NCI-H82 treated with DMSO at 0.1 percent for 48 hours (cell line): ENCODE results near the gene CEP120.
"Not testable (repeated sequence)": the region's sequence is repeated elsewhere in the genome, so short reads cannot be mapped to it uniquely, and the experiment has no call there.

Source experiments
- DNase-seq: peaks from one replicate; lab custom pipeline; 2025; ENCODE audit not compliant: unreplicated experiment; lab: John Stamatoyannopoulos, UW

Gene CEP120

DNA sequence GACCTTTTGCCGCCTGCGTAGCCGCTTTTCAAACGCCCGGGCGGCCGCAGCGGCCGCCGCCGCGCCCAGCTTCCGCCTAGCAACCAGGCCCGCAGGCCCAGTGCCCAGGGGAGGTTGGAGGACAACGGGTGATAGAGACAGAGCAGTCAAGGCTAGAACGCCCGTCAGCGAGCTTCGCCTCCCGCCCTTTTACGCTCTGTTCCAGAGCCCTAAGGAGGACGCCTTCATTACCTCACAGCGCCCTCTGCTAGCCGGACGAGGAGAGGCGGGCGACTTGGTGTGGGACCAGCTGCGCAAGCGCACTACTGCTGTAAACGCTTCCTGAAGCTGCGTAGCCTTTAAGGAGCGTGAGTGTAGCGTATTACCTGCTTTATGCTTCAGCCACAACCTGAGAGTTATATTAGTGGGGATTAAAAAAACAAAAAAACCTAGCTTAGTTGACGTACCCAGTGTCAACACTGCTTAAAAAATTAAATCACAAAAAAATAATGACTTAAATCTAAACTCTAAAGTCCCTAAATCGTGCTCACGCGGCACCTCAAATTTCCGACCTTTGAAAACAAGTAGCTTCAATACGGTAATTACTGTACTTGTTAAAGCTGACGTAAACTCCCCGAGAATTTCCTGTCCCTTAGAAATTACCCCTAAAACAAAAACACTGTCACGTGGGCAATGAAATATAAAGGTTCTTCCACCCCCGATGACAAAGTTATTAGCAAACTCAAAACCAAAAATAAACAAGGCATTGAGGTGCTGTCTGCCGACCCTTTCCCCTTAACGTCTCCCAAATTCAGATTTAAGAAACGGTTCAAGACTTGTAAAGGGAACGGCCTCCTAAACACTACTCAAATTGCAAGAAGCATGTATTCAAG lies at the start of gene CEP120:
Gene CEP120 (minus strand): TSS at position 126 of the 872 bp plus-strand sequence. CDS start 405 bp downstream, outside the sequence.
- DNase-seq = peak; percentile 96

DNA sequence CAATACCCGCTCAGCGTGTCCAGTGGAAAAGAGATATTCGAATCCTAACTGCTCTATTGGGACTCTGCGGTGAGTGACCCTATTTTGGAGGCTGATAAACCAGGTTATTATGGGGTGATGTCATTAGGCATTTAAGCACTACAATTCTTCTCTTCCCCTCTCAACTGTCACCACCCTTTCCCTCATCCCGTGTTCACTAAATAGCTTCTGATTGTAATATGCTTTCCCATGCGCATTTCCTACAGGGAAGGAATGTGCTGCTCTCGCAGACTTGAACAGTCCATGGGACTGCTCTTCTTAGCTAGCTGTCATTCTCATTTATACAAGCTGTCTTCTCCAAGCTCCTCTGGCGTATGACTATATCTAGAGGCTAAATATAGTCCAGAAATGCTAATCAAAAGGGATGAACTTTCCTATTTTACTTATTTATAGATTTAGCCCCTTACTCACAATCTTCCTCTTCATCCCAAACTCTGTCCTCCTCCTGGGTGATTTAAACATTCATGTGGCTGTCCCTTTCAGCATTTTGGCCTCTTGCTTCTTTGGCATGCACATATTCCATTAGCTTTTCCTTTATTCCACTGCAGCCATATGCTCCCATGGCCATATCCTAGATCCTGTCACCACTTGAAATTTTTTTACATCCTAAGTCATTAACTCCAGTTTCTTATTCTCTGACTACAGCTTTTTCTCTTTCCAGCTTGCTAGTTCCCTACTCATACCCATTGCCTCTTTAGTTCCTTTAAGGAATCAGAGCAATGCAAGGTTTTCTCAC lies 49.1 kb upstream of the CEP120 start:
- no peak for DNase-seq

DNA sequence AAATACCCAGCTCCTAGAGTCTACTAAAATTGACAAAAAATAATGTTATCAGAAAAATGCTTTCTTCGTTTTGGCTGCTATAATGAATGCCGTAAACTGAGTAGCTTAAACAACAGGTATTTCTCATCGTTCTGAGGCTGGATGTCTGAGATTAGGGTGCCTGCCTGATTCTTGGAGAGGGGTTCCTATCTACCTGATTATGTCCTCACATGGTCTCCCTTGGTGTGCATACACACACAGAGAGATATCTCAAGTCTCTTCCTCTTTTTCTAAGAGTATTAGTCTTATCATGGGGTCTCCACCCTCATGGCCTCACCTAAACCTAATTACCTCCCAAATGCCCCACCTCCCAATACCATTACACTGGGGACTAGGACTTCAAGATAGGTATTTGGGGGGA lies 48.2 kb upstream of the CEP120 start:
- no peak for DNase-seq

DNA sequence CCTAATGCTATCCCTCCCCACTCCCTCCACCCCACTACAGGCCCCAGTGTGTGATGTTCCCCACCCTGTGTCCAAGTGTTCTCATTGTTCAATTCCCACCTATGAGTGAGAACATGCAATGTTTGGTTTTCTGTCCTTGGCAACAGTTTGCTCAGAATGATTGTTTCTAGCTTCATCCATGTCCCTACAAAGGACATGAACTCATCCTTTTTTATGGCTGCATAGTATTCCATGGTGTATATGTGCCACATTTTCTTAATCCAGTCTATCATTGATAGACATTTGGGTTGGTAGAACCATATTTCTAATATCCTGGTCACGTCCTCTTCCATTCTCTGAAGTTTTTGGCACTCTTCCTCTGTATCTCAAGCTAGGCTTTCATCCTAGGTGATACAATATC lies 43.6 kb upstream of the CEP120 start:
- DNase-seq = not testable (repeated sequence)

DNA sequence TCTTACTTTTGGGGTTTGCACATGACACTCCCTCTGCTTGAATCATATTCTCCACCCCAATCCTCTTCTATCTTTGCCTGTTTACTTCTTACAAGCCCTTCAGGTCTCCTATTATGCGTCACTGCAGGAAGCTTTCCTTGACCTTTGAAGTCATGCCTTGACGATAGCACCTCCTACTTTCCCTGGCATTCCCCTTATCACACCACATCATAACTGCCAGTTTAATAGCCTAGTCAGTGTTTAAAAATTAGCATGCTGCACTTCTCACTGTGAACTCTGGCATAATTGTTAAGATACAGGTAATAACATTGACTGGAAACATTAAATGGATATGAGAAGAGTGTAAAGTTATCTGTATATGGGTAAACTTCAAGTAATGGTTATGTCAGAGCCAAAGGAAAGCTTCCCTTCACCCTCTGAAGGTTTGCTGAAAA lies 37.1 kb upstream of the CEP120 start:
- DNase-seq = no peak

DNA sequence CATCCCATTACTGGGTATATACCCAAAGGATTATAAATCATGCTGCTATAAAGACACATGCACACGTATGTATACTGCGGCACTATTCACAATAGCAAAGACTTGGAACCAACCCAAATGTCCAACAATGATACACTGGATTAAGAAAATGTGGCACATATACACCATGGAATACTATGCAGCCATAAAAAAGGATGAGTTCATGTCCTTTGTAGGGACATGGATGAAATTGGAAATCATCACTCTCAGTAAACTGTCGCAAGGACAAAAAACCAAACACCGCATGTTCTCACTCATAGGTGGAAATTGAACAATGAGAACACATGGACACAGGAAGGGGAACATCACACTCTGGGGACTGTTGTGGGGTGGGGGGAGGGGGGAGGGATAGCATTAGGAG lies 35.8 kb upstream of the CEP120 start:
- DNase-seq = not testable (repeated sequence)

DNA sequence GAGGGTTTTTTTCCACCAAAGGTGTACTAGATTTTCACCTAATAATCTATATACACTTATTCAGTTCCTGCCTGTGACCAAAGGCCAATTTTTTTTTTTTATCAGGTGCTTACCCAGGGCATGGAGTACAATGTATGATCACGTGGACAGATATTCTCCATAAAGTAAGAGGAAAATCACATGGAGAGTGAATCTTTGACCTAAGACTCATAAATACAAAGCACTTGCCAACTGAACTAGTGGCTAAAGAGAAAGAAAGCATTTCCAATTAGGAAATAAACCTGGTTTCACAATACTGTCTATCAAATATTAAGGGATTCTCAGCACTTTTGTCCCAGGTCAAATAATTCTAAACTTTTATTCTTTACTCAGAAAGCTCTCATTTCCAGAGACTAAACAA lies 33.0 kb upstream of the CEP120 start:
- no peak for DNase-seq

DNA sequence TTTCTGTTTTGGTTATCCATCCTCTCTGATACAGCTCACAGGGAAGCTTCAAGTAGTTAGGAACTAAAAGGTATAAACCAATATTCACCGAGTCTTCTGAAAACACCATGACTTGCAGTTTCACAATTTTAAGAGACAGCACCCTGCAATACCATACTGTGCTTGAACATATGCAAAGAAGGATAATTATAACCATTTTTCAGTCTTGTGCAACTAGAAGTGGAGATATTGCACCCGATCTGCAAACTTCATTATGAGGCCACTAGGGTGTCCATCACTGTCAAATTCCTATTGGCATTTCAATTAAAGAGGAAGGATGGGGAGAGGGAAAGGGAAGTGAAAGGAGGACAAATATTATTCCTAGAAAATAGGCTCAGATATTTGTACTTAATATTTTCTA lies 32.4 kb upstream of the CEP120 start:
- DNase-seq = peak; percentile 28

DNA sequence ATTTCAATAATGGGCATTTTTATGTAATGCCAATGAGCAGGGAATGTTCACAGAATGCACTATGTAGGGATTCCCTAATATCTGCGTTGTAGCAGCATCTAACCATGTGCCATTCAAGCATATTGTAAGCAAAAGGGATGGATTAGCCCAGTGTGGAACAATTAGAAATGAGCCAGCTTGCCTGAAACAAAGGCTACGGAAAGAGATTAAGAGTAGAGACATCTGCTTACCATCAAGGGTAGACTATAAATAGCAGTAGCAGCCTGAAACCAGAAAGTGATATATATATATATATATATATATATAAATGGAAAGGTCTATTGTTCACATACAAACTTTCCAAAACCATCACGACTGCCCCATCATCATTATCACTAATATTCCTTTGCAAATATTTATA lies 31.9 kb upstream of the CEP120 start:
- DNase-seq = peak; percentile 94

DNA sequence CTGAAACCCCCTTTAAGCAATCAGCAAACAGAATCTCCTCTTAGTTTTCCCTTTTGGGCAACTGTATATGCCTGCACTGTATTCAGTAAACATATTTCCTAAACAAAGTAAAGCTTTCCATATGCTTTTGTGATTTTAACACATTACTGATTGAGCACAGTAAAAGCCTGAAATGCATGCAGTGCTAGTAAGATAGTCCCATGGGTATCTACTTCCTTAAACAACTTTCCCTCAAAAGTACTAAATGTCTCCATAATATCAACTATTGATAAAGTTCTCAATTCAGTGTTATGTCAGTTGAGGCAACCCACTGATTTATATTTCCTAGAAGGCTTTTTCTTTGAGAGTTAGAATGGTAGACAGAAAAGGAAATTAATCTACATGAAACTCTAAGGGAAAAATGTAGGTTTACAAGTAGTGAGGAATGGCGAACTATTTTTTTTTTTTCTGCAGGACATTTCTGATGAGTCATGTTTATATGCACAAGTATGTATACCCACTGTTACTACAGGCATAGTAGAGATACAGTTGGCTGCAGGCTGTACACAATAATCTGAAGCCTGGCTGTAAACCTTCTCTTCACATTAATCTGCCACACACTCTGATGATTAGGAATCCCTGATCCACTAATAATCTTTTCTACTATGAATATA lies 31.2 kb upstream of the CEP120 start:
- DNase-seq = no peak

DNA sequence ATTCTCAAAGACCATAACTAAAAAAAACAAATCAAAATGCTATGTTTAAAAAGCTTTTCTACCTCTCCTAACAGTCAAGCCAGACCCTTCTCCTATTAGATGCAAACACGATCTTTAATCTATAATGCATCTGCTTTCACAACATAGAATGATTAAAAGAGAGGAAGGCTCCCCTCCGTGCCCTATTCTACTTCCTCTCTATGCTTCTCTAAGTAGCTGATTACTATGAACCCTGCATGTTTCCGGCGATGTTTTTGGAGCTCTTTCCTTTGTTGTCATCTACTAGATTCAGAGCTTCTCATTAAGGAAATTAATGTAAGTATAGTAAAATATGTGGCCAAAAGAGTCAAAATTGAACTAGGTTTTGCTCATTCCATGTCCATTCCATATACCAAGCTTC lies 29.2 kb upstream of the CEP120 start:
- DNase-seq = no peak

DNA sequence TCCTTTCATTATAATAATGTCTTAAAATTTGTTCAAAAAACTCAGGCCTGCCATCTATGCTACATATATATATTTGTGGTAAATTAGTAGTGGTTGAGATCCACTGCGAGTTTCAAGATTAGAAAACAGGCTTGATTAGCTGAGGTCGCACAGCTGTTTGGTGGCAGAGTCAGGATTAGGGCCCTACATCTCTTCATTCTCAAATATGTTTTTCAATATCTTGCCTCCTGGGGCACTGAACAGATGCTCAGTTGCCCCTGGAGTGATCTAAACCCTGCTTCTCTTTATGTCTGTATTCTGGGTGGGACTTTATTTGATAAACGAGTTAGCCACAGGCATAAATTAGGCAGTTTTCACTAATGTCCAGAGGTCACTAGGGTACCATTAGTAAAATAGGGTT lies 27.8 kb upstream of the CEP120 start:
- peak; percentile 69 for DNase-seq

DNA sequence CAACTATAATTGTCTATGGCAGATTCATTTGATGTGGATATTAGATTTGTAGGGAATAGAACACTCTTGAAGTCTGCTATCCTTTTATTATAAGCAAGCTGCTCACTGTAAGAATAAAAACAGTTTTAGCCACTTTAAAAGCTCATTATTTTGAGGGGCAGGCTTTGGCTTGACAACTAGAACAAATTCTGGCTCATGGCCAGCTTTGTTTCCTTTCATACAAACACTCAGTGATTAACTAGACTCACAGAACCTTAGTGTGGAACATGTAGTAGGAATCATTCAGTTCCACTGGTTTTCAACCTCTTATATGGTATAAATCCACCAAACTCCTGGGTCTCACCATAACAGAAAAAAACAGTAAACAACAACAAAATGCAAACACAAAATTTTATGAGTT lies 27.4 kb upstream of the CEP120 start:
- peak; percentile 71 for DNase-seq

DNA sequence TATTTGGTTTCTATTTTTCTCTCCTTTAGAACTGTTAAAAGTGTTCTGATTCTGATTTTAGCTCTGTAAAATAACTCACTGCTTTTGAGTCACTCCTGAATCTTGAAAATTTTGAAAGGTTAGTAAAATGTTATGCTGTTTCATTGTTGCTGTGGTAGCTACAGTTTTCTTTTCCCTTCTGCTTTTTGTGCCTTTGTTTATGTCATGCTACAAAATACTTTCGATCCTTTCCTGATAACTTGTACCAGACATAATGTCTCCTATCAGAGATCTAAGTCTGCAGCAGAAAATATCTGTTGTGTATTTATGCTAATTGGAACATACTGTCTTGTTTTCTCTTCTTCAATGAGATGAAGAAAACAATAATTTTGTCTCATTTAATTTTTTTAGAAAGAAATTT lies 26.9 kb upstream of the CEP120 start:
- peak; percentile 42 for DNase-seq

DNA sequence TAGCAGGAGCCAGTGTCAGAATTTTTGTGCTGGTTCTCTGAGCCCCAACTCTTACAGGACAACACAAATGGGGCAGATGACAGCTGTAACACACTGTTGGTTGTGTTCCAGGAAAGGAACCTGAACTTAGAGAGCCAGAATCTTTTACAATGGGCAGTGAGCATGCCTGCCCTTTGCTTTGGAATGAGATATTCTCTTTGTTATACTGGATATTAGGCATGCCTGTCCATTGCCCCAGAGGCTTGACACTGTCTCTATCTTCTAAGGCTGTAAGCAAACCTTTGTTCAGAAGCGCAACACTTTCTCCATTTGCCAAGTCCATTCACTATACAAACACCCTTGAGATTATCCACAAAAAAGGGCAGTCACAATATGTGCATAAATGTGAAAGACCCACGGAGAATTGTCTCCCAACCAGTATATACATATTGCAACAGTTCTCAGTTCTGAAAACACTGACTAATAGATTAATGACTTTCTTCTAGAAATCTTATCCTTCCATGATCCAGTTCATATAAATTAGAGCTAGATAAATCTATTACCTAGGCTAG lies 26.3 kb upstream of the CEP120 start:
- DNase-seq = peak; percentile 42

DNA sequence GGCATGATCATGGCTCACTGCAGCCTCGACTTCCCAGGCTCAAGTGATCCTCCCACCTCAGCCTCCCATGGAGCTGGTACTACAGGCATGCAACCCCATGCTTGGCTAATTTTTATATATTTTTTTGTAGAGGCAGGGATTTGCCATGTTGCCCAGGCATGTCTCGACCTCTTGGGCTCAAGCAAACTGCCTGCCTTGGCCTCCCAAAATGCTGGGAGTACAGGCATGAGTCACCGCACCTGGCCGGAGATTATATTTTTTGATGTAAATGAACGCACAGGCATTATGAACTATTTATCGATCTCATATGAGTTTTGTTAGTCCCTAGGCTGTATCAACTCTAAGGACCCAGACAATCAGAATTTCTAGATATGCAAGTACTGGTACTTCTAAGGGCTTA lies 25.5 kb upstream of the CEP120 start:
- DNase-seq = no peak

DNA sequence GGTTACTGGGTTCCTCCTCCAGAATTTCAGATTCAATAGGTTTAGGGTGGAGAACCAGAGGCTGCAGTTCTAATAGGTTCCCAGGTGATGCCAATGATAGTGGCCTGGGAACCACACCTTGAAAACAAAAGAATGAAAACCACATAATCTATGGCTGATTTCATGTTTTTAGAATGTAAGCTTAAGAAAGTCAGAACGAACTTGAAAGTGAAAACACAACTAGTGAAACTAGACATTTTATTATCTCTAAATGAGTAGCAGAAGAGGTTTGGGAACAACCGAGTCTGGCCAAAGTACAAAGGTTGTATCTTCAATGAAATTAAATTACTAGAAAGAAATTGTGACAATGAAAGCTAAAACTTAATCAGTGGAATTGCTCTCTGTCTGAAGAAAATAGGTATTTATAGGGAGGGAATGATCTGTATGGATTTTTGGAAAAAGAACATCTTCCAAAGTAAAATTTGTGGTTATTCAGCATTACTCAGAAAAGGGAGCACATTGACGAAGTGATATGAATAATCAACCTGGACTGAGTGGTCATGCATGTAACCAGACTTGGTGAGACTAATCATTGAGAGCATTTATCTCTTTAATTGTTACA lies 24.9 kb upstream of the CEP120 start:
- no peak for DNase-seq

DNA sequence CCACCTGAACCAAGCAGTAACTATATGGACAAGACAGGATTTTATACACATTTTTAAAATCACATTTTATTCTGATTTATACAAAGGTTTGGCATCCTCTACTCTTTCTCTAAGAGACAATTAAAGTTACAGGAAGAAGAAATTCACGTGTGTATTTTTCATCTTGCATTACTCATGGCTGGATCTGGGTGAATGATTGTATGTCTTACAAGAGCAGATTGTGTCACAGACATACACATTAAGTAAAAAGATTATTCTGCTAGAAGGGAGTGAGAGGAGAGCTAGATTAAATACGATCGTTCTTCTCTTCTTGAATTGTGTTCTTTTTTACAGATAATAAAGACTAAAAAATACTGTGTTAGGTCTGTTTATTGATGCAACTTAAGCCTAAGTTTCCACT lies 20.8 kb upstream of the CEP120 start:
- DNase-seq = peak; percentile 24

DNA sequence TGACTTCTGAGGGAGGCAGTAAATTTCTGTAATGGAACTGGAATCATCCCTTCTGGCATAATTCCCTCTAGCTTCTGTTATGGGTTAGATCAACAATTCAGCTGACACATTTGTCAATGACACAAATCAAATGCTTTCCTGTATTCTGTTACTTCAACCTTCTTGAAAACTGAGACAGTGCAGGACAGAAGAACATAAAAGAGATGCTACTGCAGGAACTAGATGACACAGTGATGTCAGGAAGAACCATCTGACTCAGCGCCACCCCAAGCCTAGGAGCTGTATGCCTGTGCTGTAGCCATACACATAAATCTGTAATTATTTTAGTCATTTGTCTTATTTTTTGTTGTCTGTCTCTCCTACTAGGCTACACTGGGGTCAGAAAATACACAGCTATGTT lies 18.2 kb upstream of the CEP120 start:
- DNase-seq = no peak

DNA sequence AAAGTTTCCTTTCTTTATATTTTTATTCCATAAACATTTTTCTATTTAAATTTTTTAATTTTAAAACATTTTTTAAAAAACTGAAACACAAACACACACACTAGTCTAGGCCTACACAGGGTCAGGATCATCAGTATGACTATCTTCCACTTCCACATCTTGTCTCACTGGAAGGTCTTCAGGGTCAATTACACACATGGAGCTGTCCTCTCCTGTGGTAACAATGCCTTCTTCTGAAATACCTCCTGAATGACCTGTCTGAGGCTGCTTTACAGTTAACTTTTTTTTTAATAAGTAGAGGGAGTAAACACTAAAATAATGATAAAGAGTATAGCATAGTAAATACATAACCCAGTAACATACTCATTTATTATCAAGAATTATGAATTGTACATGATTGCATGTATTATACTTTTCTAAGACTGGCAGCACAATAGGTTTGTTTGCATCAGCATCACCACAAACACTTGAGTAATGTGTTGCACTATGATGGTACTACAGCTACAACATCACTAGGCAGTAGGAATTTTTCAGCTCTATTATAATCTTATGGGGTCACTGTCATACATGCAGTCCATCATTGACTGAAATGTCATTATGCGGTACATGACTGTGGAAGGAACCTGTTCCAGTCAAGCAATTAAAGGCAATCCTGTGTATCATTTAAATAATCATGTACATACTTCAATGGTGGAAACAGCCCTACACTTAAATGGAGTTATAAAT lies 17.4 kb upstream of the CEP120 start:
- no peak for DNase-seq
